ENCODE results near the gene ATP6AP1.
A peak's percentile ranks its signal among the peaks of the same experiment; 100 is the strongest.

ATP6AP1 gene

DNA sequence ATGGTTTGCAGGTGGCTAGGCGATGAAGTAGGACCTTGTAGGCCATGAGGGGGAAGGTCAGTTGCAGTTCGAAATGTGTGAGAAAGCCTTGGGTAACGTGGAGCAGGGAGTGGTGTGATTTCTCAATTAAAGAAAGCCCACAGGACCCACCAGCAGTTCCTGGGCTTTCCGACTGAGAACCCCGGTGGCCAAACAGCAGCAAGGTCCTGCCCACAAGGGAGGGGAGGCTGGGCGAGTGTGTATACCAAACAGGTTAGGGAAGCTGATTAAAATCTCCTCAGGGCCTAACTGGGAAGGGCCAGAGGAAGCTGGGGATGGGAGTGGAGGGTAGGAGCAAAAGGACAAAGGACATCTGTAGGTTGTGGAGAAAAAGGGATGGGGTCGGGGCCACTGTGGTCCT lies 2.4 kb downstream of the ATP6AP1 start:
- peak; percentile 47 for DNase-seq

DNA sequence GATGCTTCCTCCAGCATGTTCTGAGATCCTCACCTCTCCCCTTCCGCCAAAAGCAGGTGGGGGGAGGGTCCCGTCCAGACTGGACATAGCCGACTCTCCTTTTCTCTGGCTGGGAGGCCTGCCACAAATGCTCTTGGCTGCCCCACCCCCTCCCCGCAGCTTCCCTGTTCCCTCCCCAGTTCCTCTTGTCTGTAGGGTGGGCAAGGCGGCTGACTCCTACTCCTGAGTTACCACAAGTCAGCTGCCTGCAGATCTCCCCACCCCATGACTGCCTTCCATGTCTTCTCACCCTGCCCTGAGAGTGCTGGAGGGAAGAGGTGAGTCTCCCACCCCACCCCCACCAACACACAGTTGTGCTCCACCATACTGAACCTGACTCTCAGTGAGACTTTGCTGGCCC lies 2.9 kb downstream of the ATP6AP1 start:
- DNase-seq: peak; percentile 46

DNA sequence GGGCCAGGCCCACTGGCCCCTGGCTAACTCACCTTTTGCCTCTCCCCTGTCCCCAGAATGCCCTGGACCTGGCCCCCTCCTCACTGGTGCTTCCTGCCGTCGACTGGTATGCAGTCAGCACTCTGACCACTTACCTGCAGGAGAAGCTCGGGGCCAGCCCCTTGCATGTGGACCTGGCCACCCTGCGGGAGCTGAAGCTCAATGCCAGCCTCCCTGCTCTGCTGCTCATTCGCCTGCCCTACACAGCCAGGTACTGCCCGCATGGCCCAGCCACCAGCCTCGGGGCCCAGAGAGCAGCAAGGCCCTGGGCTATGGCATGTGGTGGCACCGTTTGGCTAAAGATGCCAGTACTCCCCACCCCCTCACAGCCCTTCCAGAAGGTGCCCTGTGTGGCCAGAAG lies 3.7 kb downstream of the ATP6AP1 start:
- DNase-seq: no peak

DNA sequence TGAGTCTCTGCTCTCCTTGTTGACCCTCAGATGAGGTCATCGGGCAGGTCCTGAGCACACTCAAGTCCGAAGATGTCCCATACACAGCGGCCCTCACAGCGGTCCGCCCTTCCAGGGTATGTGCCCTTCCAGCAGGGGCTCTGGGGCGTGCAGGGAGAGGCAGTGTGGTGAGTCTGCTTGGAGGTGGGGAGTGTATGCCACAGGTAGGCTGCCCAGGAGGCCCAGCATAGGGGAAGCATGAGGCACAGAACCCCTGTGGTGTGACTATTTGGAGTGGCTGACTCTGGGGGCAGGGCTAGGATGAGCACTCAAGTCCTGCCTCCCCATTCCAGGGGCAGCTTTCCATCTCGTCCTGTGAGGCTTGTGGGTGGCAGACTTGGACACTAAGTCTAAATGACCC lies 5.1 kb downstream of the ATP6AP1 start:
- no peak for DNase-seq

DNA sequence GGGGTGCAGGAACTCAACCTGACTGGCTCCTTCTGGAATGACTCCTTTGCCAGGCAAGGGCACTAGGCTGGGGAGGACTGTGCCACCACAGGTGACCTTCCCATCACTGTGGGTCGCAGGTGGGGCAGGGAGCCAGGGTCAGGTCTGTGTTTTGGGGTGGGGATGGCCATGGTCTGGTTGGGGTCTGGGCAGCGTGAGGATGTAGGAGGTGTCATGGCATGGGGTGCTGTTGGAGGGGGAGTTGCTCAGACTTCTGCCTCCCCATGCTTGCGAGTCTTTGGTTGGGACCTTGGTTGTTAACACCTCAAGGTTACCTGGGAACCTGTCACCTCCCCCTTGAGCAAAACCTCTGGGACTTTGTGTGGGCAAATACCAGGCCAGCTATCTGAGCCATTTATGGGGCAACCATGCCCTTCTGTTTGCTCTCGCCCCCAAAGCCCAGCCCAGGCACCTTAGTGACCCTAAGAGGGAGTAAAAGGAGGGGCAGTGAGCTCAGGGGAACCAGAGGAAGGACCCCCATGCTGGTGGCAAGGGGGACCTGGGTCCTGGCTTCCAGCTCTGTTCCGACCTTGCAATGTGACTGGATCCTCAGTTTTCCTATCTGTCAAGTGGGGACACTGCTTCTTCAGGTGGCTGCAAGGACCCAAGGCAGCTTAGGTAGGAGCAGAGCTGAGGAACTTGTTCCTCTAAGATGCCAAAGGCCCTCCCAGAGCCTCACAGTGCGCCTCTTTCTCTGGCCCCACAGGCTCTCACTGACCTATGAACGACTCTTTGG lies 6.1 kb downstream of the ATP6AP1 start:
- no peak for DNase-seq

DNA sequence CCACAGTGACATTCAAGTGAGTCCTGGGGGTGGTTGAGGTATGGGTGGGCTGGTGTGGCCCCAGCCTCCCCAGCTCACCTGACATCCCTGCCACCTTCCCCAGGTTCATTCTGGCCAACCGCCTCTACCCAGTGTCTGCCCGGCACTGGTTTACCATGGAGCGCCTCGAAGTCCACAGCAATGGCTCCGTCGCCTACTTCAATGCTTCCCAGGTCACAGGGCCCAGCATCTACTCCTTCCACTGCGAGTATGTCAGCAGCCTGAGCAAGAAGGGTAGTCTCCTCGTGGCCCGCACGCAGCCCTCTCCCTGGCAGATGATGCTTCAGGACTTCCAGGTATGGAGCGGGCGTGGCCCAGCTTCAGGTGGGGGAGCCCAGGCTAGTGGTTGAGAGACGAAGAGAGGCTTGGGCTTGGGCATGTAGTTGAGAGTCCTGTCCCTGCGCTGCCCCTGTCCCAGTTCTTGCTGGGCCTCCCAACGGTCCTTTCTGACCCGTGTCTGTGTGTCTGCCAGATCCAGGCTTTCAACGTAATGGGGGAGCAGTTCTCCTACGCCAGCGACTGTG lies 6.8 kb downstream of the ATP6AP1 start:
- no peak for DNase-seq

DNA sequence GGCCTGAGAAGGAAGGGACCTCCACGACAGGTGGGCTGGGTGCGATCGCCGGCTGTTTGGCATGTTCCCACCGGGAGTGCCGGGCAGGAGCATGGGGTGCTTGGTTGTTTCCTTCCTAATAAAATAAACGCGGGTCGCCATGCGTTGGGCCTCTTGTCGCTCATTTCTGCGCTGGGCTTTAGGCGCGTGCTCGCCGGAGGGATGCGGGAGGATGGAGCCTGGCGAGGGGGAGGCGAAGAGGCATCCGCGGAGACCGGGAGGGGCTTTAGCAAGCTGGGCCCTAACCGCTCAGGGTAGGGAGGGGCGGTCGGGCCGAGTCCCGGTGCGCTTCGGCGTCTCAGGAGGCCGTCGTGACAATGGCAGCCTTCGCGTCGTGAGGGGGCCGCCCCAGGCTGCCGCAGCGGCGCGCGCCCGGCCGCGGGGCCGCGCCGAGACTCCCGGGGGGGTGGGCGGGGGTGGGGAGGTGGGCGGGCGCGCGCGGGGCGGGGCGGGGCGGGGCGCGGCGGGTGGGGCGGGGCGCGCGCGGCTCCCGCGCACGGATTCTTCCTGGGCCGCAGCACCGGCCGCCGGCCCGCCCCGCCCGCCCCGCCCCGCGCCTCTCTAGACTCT lies 8.0 kb downstream of the ATP6AP1 start:
- peak; percentile 57 for DNase-seq

DNA sequence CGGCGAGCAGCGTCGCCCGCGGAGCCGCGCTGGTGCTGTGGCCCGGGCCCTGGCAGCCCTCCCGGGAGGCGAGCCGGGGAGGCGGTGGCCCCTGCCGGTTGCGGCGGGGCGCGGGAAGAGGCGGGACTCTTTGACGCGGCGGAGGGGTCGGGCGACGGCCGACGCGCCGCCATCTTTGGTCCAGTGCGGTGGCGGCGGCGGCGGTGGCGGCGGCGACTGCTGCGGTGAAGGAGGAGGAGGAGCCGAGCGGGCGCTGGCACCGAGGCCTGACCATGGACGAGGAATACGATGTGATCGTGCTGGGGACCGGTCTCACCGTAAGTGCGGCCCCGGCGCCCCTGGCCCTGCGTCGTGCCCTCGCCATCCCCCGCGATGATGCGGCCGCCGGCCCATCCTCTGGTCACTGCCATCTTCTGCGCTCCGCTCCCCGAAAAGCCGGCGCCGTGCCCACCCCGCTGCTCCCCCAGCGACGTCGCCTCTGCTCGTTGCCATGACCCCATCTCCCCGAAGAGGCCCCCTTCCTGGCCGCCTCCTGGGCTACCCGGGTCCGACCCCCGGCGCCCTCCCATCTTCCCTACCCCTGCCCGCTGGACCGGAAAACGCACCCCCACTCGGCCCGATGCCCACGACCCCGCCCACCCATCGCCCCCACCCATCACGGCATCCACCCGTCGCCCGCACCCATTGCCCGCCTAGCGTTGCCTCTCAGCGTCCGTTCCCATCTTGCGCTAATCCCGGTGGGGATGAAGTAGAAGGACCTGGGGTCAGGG lies 8.7 kb downstream of the ATP6AP1 start, which contains the start of gene GDI1:
Gene GDI1 (plus strand): TSS at position 172 of the 770 bp plus-strand sequence. CDS start 101 bp downstream, at position 273.
- peak; percentile 50 for DNase-seq

DNA sequence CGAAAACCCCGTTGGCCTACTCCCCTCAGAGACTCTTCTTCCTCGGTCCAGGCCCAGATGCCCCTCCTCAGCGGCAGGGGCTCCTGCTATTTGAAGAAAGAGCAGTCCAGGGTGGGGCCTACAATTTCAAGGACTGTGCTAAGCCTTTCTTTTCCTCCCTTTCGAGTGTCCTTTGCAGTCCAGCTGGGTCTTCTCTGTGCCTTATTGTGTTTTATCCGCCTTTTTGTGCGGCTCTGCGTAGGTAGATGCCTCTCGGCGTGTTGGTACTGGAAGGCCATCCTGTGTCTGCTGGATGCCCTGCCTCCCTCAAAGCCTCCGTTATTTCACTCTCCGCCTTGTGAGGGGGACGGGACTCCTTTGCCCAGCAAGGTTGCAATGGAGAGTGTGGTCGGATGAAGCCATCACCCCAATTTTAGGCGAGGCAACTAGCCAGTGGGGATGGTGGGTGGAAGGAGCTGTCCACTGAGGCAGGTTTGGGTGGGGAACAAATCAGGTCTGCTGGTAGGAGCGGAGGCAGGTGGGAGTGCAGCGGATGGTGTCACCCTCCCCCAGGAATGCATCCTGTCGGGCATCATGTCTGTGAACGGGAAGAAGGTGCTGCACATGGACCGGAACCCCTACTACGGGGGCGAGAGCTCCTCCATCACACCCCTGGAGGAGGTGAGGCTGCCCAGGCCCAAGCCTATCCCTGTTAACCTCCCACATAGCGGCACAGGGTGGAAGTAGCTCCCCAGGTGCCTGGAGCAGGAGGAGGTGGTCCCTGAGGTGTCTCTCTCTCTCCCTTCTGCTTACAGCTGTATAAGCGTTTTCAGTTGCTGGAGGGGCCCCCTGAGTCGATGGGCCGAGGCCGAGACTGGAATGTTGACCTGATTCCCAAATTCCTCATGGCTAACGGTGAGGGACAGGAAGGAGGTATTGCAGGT lies 9.8 kb downstream of the ATP6AP1 start:
- DNase-seq: no peak

DNA sequence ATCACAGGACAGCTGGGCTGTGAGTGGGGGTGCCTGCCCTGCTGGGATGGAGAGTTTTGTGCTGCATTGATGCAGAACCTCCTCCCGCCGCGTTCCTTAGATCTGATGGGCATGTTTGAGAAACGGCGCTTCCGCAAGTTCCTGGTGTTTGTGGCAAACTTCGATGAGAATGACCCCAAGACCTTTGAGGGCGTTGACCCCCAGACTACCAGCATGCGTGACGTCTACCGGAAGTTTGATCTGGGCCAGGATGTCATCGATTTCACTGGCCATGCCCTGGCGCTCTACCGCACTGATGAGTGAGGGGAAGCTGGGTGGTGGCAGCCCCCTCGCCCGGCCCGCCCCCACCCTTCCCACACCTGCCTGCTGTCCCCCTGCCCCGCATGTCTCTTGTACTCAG lies 11.4 kb downstream of the ATP6AP1 start:
- no peak for DNase-seq

DNA sequence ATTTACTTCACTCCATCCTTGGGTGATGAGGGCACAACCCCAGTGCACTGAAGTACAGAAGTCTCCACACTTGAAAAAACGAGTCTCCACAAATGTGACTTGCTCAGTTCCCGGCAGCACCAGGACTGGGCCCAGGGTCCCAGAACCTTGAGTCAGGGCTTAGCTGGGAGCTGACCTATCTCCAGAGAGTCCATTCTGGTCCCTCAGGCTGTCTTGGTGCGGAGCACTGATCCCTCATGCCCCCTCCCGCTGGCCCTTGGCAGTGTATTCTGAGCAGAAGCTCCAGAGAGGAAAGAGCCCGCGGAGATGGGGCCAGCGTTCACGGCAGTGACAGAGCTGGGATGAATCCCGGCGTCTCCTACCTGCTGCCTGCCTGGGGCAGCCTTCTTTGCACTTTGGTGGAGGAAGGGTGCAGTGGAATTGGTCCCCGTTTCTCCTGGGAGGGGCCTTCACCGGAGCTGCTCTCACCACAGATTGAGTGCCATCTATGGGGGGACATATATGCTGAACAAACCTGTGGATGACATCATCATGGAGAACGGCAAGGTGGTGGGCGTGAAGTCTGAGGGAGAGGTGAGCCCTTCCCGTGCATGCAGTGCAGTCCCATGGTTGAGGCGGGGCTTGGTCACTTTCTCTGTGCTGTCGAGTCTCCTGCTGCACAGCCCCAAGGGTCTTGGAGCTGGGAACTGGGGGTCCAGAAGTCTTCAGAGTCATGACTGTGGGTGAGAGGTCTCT lies 12.3 kb downstream of the ATP6AP1 start:
- DNase-seq: no peak

DNA sequence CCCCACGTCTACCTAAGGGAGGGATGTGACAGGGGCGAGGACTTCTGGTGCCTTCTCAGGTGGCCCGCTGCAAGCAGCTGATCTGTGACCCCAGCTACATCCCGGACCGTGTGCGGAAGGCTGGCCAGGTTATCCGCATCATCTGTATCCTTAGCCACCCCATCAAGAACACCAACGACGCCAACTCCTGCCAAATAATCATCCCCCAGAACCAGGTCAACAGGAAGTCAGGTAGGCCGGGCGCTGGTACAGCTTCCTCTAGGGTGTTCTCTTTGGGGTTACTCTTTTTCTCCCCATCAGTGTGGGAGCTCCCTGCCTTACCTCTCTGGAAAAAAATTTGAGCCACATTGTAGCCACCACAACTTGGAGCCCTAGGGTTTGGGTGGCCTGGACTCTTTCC lies 13.1 kb downstream of the ATP6AP1 start:
- DNase-seq: no peak

DNA sequence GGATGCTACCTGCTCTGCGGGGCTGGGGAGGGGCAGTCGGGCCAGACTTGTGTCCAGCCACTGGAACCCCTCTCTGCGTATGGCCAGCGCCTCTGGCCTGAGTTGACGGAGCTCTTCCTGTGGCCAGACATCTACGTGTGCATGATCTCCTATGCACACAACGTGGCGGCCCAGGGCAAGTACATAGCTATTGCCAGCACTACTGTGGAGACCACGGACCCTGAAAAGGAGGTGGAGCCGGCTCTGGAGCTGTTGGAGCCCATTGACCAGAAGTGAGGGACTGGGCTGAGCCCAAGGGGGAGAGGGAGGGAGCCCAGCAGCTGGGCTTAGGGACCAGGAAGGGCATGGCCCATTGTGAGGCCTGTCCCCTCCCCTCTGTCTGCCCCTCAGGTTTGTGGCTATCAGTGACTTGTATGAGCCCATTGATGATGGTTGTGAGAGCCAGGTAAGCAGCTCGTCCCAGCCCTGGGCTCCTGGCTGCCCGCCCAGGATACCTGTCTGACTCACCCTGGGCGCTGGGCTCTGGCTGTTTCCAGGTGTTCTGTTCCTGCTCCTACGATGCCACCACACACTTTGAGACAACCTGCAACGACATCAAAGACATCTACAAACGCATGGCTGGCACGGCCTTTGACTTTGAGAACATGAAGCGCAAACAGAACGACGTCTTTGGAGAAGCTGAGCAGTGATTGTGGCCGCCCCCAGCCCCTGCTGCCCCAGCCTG lies 13.7 kb downstream of the ATP6AP1 start:
- DNase-seq: no peak

DNA sequence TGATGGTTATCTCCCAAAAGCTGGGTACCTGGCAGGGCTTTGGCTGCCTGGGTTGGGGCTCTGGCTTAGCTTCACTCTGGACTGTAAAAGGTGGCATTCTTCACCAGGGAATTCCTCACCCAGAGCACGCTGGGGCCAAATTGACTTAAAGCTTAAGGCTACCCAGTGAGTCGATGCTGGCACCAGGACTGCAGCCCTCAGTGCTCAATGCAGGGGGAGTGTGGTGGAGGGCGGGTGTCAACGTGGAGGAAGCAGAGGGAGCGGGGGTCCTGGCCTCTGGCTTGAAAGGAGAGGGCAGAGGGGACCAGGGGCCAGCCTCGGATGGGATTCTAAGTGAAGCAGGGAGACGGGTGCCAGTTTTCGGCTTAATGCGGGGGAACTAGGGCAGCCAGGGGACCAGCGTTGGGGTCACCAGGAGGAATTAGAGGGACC lies 15.0 kb downstream of the ATP6AP1 start:
- no peak for DNase-seq

DNA sequence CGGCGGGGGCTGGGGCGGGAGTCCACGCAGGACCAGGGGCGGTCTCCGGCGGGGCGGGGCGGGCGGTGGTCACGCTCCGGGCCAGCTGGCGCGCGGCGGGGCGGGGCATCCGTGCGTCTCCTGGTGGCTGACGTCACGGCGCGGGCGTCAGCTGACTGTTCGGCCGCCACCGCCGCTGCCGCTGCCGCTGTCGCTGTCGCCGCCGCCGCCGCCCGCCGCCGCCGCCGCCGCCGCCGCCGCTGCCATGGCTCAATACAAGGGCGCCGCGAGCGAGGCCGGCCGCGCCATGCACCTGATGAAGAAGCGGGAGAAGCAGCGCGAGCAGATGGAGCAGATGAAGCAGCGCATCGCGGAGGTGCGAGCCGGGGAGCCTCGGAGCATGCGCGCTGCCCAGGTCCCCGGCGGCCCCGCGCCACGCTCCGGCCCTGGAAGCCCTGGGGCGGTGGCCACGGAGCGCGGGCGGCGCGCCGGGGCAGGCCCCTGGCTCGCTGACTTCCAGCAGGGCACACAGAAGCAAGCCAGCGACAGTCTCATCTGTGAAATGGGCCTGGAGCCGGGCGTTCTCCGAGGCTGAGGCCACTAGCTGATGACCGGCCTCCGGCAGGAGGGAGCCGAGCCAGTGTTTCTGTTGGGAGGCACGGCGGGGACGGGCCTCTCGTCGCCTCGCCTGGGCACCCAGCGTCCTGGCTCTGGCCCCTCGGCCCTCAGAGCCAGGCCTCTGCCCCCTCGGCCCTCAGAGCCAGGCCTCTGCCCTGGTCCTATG lies 15.7 kb downstream of the ATP6AP1 start, which contains the start of gene FAM50A:
Gene FAM50A (plus strand): TSS at position 150 of the 763 bp plus-strand sequence. CDS start 95 bp downstream, at position 245.
- peak; percentile 76 for DNase-seq

DNA sequence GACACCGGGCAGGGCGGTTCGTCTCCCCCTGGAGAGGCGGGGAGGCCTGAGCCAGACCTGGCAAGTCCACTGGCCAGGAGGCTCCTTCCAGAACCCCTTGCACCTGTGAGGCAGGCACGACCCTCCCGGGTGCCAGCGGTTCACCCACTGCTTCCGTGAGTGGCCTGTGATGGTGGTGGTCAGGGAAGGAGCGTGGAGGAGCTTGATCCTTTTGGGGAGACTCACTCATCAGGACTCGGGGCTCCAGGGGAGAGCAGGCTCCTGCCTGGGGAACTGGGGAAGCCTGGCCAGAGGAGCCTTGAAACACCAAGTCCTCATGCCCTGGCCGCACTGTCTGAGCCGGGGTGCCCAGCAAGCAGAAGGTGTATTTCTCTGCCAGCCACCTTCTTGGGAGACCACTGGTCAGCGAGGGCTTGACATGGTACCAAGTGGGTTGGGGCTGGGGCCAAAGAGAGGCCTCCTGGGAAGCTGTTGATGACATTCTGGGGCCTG lies 16.3 kb downstream of the ATP6AP1 start:
- no peak for DNase-seq

DNA sequence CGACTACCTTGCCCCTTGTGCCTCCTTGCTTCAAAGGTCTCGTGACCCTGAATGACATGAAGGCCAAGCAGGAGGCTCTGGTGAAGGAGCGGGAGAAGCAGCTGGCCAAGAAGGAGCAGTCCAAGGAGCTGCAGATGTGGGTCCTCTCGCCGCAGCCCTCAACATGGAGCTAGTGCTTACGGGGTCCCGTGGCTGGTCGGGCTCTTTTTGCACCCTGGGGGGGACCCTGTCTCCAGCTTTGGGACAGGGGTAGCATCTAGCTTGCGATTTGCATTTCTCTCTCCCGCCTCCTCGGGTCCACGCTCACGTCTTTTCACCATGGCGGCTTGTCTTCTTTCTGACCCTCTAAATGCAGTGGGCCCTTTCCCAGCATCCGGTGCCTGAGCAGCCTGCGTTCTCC lies 17.3 kb downstream of the ATP6AP1 start:
- no peak for DNase-seq

DNA sequence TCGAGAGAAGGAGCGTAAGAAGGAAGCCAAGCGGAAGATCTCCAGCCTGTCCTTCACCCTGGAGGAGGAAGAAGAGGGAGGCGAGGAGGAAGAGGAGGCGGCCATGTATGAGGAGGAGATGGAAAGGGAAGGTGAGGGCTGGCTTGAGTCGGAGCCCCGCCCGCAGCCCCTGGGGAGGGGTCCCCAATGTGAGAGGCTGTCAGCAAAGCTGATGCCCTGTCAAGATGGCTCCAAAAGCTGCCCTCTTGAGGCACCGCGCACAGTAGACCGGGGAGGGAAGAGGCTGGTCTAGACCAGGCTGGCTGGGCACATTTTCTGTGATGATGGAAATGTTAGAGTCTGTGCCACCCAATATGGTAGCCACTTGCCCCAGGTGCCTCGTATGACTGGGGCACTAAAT lies 18.0 kb downstream of the ATP6AP1 start:
- DNase-seq: no peak

DNA sequence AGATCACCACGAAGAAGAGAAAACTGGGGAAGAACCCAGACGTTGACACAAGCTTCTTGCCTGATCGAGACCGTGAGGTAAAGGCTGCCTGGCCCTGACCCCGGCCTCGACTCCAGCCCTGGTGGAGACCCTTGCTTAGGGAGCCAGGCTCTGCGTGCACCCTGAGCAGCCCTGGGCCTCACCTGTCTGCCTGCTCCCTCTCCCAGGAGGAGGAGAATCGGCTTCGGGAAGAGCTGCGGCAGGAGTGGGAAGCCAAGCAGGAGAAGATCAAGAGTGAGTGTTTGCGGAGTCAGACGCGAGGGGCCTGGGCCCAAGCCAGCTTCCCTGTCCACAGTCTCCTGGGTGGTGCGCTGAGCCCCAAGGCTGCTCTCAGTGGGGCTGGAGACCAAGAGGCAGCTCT lies 20.0 kb downstream of the ATP6AP1 start:
- DNase-seq: no peak

DNA sequence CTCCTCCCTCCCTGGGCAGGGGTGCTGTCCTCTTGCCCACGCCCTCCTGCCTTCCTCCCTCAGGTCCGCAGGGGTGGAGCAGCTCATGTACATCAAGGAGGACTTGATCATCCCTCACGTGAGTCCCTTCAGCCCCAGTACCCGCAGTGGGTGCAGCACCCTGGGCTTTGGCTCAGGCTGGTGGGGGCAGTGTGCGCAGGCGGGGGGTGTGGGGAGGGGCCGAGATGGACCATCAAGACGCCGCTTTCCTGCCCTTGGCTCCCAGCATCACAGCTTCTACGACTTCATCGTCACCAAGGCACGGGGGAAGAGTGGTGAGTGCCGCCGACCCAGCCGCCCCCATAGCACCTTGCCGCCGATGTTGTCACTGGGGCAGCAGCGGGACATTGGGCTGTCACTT lies 21.1 kb downstream of the ATP6AP1 start:
- DNase-seq: no peak

Measured in CD4-positive, alpha-beta T cell treated with Interferon gamma for 1 hour (primary cell).